ENCODE measurements around the gene CYP24A1. TPM values are rescaled to one million over a fixed set of nuclear protein-coding genes. Genes with fewer than 3 reads are reported as not detected.

The CYP24A1 gene
- total and polyA plus RNA-seq, 8 donors, result 0.64 to 3.4 TPM; not detected in 6

GRCh38 chr20:54122189-54122588 lies 51.6 kb downstream of the CYP24A1 start:
- Histone ChIP-seq H3K4me1 (peaks cover 0 to 11% of the 10 kb centered on the region in 2 donors), H3K4me3 (no peak overlapping the region), H3K36me3 (no peaks in the 10 kb centered on the region), H3K27me3 (no peaks in the 10 kb centered on the region), H3K9me3 (no peaks in the 10 kb centered on the region), H3K27ac (peak overlapping the region; percentile 53 to 72)
- TF ChIP-seq, protein P1, sequence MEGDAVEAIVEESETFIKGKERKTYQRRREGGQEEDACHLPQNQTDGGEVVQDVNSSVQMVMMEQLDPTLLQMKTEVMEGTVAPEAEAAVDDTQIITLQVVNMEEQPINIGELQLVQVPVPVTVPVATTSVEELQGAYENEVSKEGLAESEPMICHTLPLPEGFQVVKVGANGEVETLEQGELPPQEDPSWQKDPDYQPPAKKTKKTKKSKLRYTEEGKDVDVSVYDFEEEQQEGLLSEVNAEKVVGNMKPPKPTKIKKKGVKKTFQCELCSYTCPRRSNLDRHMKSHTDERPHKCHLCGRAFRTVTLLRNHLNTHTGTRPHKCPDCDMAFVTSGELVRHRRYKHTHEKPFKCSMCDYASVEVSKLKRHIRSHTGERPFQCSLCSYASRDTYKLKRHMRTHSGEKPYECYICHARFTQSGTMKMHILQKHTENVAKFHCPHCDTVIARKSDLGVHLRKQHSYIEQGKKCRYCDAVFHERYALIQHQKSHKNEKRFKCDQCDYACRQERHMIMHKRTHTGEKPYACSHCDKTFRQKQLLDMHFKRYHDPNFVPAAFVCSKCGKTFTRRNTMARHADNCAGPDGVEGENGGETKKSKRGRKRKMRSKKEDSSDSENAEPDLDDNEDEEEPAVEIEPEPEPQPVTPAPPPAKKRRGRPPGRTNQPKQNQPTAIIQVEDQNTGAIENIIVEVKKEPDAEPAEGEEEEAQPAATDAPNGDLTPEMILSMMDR (IDR thresholded peaks at IDR 0.05), result no peak
- no peak for ATAC-seq
- DNase-seq, result no peak
- intact Hi-C loops (cut with DNase I), result no loop called here

DNA sequence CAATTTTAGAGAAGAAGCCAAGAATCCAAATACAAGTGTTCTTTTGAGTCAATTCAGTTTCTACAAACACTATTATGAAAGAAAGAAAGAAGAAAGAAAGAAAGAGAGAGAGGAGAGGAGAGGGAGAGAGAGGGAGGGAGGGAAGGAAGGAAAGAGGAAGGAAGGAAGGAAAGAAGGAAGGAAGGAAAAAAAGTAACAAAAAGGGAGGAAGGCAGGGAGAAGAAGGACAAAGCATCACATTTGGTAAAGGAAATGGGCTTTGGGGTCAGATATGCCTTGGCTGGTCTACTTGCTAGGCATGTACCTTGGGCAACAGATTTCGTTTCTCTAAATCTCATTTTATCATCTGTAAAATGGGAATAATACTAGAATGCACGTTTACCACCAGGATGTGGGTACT lies 54.0 kb downstream of the CYP24A1 start:
- TF ChIP-seq, protein P1 (IDR thresholded peaks at IDR 0.05), result no peak
- H3K27ac ChIP-seq, result no peak overlapping the region
- no peak for ATAC-seq

GRCh38 chr20:54118220-54119001 lies 55.4 kb downstream of the CYP24A1 start:
- no peaks in the 10 kb centered on the region for H3K9me3 ChIP-seq
- no peaks in the 10 kb centered on the region for H3K36me3 ChIP-seq
- DNase-seq (no peak), ATAC-seq (no peak)
- no peak overlapping the region for H3K4me3 ChIP-seq
- TF ChIP-seq, protein P1 (IDR thresholded peaks at IDR 0.05), result no peak
- intact Hi-C loops (cut with DNase I), result no loop called here
- H3K4me1 ChIP-seq, result peaks cover 0 to 23% of the 10 kb centered on the region in 2 donors
- no peak overlapping the region for H3K27ac ChIP-seq
- no peaks in the 10 kb centered on the region for H3K27me3 ChIP-seq

More for the DNA sequence above, 54.0 kb downstream of the CYP24A1 start:
- no peak for DNase-seq
- intact Hi-C loops (cut with DNase I), result no loop called here
- H3K9me3 ChIP-seq, result no peaks in the 10 kb centered on the region
- H3K4me1 ChIP-seq, result peaks cover 0 to 21% of the 10 kb centered on the region in 2 donors
- H3K36me3 ChIP-seq, result no peaks in the 10 kb centered on the region
- no peak overlapping the region for H3K4me3 ChIP-seq
- H3K27me3 ChIP-seq, result no peaks in the 10 kb centered on the region

- Histone ChIP-seq H3K27ac (no peak overlapping the region), H3K27me3 (no peaks in the 10 kb centered on the region), H3K36me3 (no peaks in the 10 kb centered on the region), H3K9me3 (no peaks in the 10 kb centered on the region), H3K4me1 (peaks cover 0 to 12% of the 10 kb centered on the region in 2 donors), H3K4me3 (no peak overlapping the region)
- ATAC-seq (no peak), DNase-seq (no peak)
- intact Hi-C loops (cut with DNase I), result no loop called here
- TF ChIP-seq, protein P1 (IDR thresholded peaks at IDR 0.05), result no peak
Observed at GRCh38 chr20:54116550-54117235, 57.1 kb downstream of the CYP24A1 start.

GRCh38 chr20:54115172-54115854 lies 58.5 kb downstream of the CYP24A1 start:
- ATAC-seq, result peak; percentile 33
- DNase-seq, result no peak
- no peaks in the 10 kb centered on the region for H3K27me3 ChIP-seq
- H3K9me3 ChIP-seq, result no peaks in the 10 kb centered on the region
- peaks cover 0 to 14% of the 10 kb centered on the region in 2 donors for H3K4me1 ChIP-seq
- H3K27ac ChIP-seq, result peak overlapping the region in 1 of 2 donors; percentile 14
- TF ChIP-seq, protein P1 (IDR thresholded peaks at IDR 0.05), result no peak
- intact Hi-C loops (cut with DNase I), result no loop called here
- no peak overlapping the region for H3K4me3 ChIP-seq
- H3K36me3 ChIP-seq, result no peaks in the 10 kb centered on the region
